Activated T-helper 17 cell treated with anti-CD3 and anti-CD28 coated beads, Interleukin-2, amount 50 U/mL, for 72 hours (primary cell): ENCODE data around the gene ATL3. TPM values are rescaled to one million over a fixed set of nuclear protein-coding genes. Genes with fewer than 3 reads are reported as not detected.
"Not testable (repeated sequence)": the region's sequence is repeated elsewhere in the genome, so short reads cannot be mapped to it uniquely, and the experiment has no call there.

Experiments
- ATAC-seq: fragments of 150-1000 bp; cut with Tn5 transposase; replicated peaks from 2 replicates; pipeline ENCODE4 v1.10.0; 2021; ENCODE audit warnings: mild to moderate bottlenecking, moderate library complexity
- H3K27ac Mint-ChIP-seq: one replicate; pipeline ENCODE4 v1.8.0; 2022; ENCODE audit warnings: mixed read lengths
- H3K27me3 Mint-ChIP-seq: one replicate; pipeline ENCODE4 v1.8.0; 2022; ENCODE audit warnings: mixed read lengths
- H3K36me3 Mint-ChIP-seq: one replicate; pipeline ENCODE4 v1.8.0; 2022; ENCODE audit warnings: low read depth, mild to moderate bottlenecking, mixed read lengths
- H3K4me1 Mint-ChIP-seq: one replicate; pipeline ENCODE4 v1.8.0; 2022; ENCODE audit warnings: mixed read lengths
- H3K4me3 Mint-ChIP-seq: one replicate; pipeline ENCODE4 v1.8.0; 2022; ENCODE audit warnings: mild to moderate bottlenecking, mixed read lengths
- H3K9me3 Mint-ChIP-seq: one replicate; pipeline ENCODE4 v1.8.0; 2022; ENCODE audit warnings: mixed read lengths
- total RNA-seq, 2 donors: library from RNA; stranded (reverse); gene quantifications; one replicate each; pipeline ENCODE4 v1.2.3, GENCODE V29; 2022

ATL3 gene
- total RNA-seq, 2 donors from 2014 or later, result 31.1 to 33.3 TPM

DNA sequence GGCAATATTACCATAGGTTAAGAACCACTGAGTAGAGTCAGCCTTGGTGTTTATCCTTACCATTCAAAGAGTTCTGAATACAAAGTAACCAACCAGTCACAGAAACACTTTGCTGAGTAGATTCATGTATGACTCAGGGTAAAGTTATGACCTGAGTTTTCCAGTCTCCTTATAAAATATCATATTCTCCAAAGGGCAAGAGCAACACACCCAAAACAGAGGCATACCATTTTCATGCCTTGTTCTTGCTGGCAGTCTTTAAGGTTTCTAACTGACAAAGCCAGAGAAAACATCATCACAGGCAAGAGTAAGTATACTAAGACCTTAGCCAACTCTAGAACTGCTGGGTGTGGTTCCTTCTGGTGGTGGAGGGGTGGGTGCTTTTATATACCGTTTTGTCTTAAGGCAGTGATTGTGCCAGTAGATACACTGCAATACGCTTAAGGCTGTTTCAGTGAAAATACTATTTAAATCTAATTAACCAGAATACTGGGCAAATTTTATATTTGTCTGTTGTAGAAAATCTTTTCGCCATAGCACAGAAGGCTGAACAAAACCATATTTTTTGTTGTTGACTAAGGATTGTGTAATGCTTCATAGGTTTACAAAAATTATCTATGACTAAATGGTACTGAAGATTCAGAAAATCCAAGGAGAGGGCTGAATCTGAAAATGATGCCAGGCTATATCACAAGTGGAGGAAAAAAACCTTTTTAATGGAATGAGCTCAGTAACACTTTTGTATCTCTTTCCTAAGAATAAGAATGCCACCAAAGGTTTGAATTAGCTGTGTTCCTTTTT, 3.0 kb downstream of the ATL3 start:
- Mint-ChIP-seq H3K4me1 (peaks cover 22% of the 10 kb centered on the region), H3K4me3 (peak overlapping the region; percentile 53), H3K27ac (peak overlapping the region; percentile 79), H3K9me3 (no peaks in the 10 kb centered on the region), H3K27me3 (no peaks in the 10 kb centered on the region), H3K36me3 (peaks cover 21% of the 10 kb centered on the region)
- ATAC-seq, result peak; percentile 67

DNA sequence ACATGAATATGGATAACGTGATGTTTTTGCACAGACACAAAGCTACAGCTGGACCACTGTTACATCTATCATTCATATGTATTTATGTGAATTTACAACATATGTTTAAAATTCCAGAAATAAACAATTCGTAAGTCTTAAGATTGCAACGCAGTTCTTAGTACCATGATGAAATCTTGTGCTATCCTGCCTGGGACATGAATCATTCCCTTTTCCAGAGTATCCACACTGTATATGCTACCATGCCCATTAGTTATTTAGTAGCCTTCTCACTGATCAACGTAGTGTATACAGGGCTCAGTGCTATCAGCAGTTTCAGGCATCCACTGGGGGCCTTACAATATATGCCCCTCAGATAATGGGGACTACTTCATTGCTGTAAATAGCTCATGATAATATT, 4.3 kb downstream of the ATL3 start:
- Mint-ChIP-seq H3K36me3 (peaks cover 21% of the 10 kb centered on the region), H3K27me3 (no peaks in the 10 kb centered on the region), H3K9me3 (no peaks in the 10 kb centered on the region), H3K27ac (no peak overlapping the region), H3K4me1 (peaks cover 22% of the 10 kb centered on the region), H3K4me3 (no peak overlapping the region)
- no peak for ATAC-seq

DNA sequence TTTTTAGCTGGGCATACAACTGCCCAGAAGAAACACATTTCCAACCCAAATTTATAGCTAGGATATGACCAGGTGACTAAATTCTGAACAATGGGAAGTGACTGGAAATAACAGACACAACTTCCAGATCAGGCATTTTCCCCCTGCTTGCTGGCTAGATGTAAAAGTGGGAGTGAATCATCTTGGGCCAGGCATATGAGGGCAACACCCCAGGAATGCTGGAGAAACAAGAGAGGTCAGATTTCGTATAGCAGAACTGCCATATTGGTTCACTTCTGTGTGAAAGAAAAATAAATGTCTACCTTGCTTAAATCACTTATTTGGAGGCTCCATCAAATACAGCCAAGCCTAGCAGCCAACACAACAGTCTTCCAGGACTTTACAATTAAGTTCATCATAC, 7.4 kb downstream of the ATL3 start:
- Mint-ChIP-seq H3K27me3 (no peaks in the 10 kb centered on the region), H3K4me1 (peaks cover 16% of the 10 kb centered on the region), H3K4me3 (no peak overlapping the region), H3K36me3 (peaks cover 13% of the 10 kb centered on the region), H3K9me3 (no peaks in the 10 kb centered on the region), H3K27ac (peak overlapping the region; percentile 54)
- ATAC-seq, result no peak

DNA sequence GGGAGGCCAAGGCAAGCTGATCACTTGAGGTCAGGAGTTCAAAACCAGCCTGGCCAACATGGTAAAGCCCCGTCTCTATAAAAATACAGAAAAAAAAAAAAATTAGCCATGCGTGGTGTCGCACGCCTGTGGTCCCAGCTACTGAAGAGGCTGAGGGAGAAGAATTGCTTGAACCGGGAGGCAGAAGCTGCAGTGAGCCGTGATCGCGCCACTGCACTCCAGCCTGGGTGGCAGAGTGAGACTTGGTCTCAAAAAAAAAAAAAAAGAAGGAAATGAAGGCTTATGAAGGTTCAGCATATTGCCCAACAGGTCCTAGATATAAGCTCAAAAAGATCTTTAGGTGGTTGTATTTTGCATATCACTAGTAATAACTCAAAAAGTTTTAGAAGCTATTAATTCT, 10.2 kb downstream of the ATL3 start:
- H3K4me1 Mint-ChIP-seq, result peaks cover 6% of the 10 kb centered on the region
- no peaks in the 10 kb centered on the region for H3K27me3 Mint-ChIP-seq
- H3K27ac Mint-ChIP-seq, result peak overlapping the region; percentile 48
- H3K36me3 Mint-ChIP-seq, result peaks cover 30% of the 10 kb centered on the region
- ATAC-seq, result no peak
- no peak overlapping the region for H3K4me3 Mint-ChIP-seq
- no peaks in the 10 kb centered on the region for H3K9me3 Mint-ChIP-seq

DNA sequence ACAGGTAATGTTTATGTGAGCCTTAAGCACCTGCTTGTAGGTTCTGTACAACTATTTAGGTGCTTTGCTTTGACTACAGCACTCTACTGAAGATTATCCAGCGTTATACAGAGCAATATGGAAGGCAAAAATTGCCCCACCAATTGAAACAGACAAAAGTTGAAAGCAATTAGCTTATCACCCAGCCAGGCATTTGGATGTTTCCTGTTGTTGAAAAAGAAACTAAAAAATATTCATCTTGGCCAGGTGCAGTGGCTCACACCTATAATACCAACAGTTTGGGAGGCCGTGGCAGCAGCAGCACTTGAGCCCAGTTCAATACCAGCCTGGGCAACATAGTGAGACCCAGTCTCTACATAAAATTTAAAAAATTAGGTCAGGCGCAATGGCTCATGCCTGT, 18.5 kb downstream of the ATL3 start:
- ATAC-seq, result no peak
- peaks cover 84% of the 10 kb centered on the region for H3K36me3 Mint-ChIP-seq
- no peaks in the 10 kb centered on the region for H3K27me3 Mint-ChIP-seq
- no peak overlapping the region for H3K4me3 Mint-ChIP-seq
- no peaks in the 10 kb centered on the region for H3K9me3 Mint-ChIP-seq
- no peaks in the 10 kb centered on the region for H3K4me1 Mint-ChIP-seq
- peak overlapping the region; percentile 1 for H3K27ac Mint-ChIP-seq

DNA sequence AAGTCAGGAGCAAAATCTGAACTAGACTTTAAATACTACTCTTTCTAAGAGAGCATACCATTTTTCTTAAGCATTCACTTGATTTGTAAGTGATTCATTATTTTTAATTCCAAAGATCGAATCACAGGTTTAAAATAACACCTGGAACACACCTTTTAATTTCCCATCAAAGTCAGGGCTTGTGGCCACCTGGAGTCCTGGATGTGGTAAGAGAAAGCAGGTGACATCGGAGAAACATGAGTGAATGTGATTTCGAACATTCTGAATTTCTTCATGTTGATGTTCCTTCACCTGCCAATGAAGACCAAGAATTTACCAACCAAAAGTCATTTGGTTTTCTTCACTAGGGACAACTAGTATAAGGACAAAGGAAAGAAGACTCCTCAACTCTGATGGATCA, 28.0 kb downstream of the ATL3 start:
- Mint-ChIP-seq H3K36me3 (peaks cover 89% of the 10 kb centered on the region), H3K27ac (peak overlapping the region; percentile 9), H3K27me3 (no peaks in the 10 kb centered on the region), H3K9me3 (no peaks in the 10 kb centered on the region), H3K4me1 (no peaks in the 10 kb centered on the region), H3K4me3 (no peak overlapping the region)
- ATAC-seq, result no peak

DNA sequence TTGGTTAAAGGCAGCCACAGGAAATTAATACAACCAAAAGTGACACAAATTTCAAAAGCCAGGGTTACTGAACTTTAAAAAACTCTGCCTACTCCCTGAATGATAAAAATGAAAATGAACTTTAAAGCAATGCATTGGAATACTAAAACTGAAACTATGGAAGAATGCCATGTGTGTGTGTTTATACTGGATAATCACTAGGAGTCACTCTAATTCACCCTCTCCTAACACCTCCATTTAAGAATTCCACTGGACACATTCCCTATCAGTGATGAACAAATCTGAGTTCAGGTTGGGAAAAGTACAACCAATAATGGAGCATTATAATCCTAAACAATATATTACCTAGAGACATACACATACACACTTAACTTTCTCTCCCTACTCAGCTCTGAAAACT, 29.4 kb downstream of the ATL3 start:
- H3K4me3 Mint-ChIP-seq, result no peak overlapping the region
- H3K9me3 Mint-ChIP-seq, result no peaks in the 10 kb centered on the region
- peaks cover 85% of the 10 kb centered on the region for H3K36me3 Mint-ChIP-seq
- H3K27me3 Mint-ChIP-seq, result no peaks in the 10 kb centered on the region
- no peak for ATAC-seq
- no peaks in the 10 kb centered on the region for H3K4me1 Mint-ChIP-seq
- H3K27ac Mint-ChIP-seq, result peak overlapping the region; percentile 40

DNA sequence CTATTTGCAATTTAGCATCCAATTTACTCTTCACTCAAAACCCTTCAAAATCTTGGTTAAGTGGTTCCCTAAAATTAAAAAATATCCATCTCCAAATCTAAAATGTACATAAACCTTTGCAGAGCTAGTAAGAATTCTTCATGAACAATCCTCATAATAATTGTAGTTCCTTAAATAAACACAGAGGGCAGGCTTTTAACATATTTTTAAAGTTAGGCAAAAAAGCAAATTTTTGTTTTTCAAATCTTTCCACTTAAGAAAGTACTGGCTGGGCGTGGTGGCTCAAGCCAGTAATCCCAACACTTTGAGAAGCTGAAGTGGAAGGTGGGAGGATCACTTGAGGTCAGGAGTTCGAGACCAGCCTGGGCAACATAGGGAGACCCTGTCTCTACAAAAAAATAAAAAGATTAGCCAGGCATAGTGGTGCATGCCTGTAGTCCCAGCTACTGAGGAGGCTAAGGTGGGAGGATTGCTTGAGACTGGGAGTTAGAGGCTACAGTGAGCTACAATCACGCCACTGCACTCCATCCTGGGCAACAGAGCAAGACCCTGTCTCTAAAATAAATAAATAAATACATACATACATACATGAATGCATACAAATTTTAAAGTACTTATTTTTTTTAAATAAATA, 31.9 kb downstream of the ATL3 start:
- H3K4me1 Mint-ChIP-seq, result no peaks in the 10 kb centered on the region
- no peak overlapping the region for H3K4me3 Mint-ChIP-seq
- no peak for ATAC-seq
- H3K27me3 Mint-ChIP-seq, result no peaks in the 10 kb centered on the region
- H3K9me3 Mint-ChIP-seq, result no peaks in the 10 kb centered on the region
- peaks cover 83% of the 10 kb centered on the region for H3K36me3 Mint-ChIP-seq
- no peak overlapping the region for H3K27ac Mint-ChIP-seq

DNA sequence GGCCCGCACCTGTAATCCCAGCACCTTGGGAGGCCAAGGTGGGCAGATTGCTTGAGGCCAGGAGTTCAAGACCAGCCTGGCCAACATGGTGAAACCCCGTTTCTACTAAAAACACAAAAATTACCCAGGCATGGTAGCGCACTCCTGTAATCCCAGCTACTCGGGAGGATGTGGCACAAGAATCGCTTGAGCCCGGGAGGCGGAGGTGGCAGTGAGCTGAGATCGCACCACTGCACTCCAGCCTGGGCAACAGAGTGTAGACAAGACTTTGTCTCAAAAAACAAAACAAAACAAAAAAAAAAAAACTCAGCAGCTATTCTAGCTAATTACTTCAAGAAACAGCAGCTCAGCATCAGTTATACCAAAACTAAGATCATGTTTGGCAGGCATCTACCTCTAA, 32.7 kb downstream of the ATL3 start:
- H3K36me3 Mint-ChIP-seq, result peaks cover 83% of the 10 kb centered on the region
- H3K4me3 Mint-ChIP-seq, H3K27me3 Mint-ChIP-seq, ATAC-seq, H3K27ac Mint-ChIP-seq, H3K9me3 Mint-ChIP-seq, H3K4me1 Mint-ChIP-seq: not testable (repeated sequence)

DNA sequence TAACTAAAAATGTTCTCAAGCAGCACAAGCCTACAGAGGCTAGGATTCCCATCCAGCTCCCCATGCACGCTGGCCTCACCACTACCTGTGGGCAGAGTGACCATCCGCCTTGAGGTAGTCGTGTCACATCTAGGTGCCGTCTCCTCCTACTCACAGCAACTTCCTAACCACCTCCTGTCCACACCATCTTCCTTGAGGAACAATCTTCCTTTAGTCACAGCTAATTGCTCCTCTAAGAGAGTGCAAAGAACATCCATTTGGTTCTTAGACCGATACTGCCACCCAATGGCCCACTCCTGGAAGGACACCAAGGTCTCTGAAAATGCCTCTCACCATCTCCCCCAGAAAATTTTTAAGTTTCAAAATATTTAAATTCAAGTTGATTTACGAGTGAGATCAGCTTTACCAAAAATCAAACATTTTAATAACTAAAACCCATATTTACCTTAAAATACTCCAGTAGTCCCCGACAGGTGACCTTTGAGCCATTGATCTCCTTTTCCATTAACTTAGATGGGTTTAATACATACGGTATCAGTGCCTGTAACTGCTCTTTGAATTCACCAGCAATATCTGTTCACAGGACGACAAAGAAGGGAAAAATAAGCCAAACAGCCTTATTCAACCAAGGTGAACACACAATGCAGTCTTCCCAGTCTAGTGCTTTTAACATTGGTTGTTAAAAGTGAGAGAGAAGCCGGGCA, 35.3 kb downstream of the ATL3 start:
- Mint-ChIP-seq H3K9me3 (no peaks in the 10 kb centered on the region), H3K27ac (no peak overlapping the region), H3K4me3 (no peak overlapping the region), H3K27me3 (no peaks in the 10 kb centered on the region), H3K4me1 (peaks cover 8% of the 10 kb centered on the region), H3K36me3 (peaks cover 83% of the 10 kb centered on the region)
- peak; percentile 65 for ATAC-seq

DNA sequence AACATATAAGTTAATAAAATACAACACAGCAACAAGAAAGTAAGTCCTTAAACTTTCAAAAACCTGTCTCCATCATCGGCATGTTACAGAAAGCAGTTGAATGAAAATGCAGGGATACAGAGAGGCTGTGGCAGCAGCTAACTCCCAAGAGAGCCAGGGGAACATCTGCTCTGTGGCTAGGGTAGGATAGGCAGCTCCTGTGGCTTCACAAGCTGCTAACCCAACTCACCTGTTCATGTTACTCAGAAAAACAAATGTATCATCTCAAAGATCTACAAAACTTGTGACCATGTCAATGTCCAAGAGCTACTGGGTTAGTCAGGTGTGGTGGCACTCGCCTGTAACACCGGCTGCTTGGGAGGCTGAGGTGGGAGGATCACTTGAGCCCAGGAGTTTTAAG, 41.8 kb downstream of the ATL3 start:
- peaks cover 8% of the 10 kb centered on the region for H3K4me1 Mint-ChIP-seq
- no peak for ATAC-seq
- no peak overlapping the region for H3K4me3 Mint-ChIP-seq
- H3K27ac Mint-ChIP-seq, result no peak overlapping the region
- H3K36me3 Mint-ChIP-seq, result peaks cover 73% of the 10 kb centered on the region
- no peaks in the 10 kb centered on the region for H3K27me3 Mint-ChIP-seq
- no peaks in the 10 kb centered on the region for H3K9me3 Mint-ChIP-seq

DNA sequence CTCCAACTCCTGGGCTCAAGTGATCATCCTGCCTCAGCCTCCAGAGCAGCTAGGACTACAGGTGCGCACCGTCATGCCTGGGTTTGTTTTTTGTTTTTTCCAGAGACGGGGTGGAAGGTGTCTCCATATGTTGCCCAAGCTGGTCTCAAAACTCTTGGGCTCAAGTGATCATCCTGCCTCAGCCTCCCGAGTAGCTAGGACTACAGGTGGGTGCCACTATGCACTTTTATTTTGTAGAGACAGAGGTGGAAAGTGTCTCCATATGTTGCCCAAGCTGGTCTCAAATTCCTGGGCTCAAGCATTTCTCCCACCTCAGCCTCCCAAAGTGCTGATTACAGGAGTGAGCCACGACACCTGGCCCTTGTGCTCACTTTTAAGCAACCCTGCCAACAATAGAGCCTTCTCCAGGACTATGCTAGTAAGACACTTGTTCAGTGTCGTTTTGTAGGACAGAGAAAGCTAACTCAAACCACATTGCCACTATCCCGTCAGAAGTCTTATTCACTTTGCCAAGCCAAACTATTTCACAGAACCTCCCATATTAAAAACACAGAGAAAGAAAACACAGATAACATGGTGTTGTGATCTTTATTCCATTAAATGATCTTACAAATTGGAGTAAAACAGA, 47.5 kb downstream of the ATL3 start:
- Mint-ChIP-seq H3K9me3 (no peaks in the 10 kb centered on the region), H3K4me1 (no peaks in the 10 kb centered on the region), H3K27ac (no peak overlapping the region), H3K27me3 (no peaks in the 10 kb centered on the region), H3K4me3 (no peak overlapping the region), H3K36me3 (peaks cover 15% of the 10 kb centered on the region)
- no peak for ATAC-seq

DNA sequence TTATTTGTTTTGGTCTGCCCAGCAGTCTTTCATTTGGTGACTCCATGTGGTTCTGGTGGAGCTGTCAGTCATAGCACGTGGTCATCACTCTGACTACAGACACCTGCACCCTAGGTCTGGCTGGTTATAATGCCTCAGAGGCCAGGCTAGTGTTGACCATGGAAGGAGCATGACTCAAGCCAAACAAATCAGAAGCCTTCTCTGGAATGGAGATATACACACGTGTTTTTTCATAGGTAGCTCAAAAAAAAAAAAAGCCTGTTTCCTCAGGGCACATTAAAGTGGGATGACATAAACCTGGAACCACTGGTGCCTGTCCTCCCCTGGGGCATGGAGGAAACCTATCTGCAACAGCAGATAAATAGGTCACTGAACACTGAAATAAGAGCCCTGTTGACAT, 48.9 kb downstream of the ATL3 start:
- ATAC-seq, result peak; percentile 35
- H3K36me3 Mint-ChIP-seq, result peaks cover 2% of the 10 kb centered on the region
- H3K27me3 Mint-ChIP-seq, result no peaks in the 10 kb centered on the region
- no peak overlapping the region for H3K4me3 Mint-ChIP-seq
- no peaks in the 10 kb centered on the region for H3K9me3 Mint-ChIP-seq
- no peaks in the 10 kb centered on the region for H3K4me1 Mint-ChIP-seq
- H3K27ac Mint-ChIP-seq, result no peak overlapping the region

DNA sequence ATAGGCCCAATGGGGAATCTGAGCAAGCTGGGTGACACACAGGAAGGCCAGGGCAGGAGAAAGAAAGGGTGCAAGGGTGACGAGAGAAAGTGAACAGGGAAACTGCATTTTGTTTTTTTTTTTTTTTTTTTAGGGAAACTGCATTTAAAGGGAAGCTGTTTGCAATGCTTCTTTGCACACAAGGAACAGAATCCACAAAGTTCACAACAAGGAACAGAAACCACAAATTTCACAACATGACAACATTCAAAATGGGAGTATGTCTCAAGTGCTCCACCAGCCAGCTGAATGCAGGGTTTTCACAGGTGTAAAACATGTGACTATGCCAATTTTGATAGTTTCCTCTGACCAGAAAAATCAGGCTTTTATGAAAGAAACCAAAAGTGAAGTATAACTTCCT, 50.1 kb downstream of the ATL3 start:
- Mint-ChIP-seq H3K36me3 (no peaks in the 10 kb centered on the region), H3K27ac (no peak overlapping the region), H3K4me1 (no peaks in the 10 kb centered on the region), H3K9me3 (no peaks in the 10 kb centered on the region), H3K27me3 (no peaks in the 10 kb centered on the region), H3K4me3 (no peak overlapping the region)
- ATAC-seq, result no peak
